GM10248 (cell line): Measurements from ENCODE around the gene ABCG4.

Experiments used
- CTCF ChIA-PET: fragments of 300-600 bp; sonication (Branson Sonifier 250); formaldehyde crosslinking; extraction: SDS; loops from one replicate; lab custom pipeline; 2021; ENCODE audit warnings: antibody characterized with exemption; lab: Yijun Ruan, JAX
- POLR2A ChIA-PET: fragments of 350-650 bp; sonication (Branson Sonifier 250); formaldehyde crosslinking; extraction: SDS; loops from one replicate; lab custom pipeline; 2020; ENCODE audit warnings: antibody characterized with exemption; lab: Yijun Ruan, JAX
- DNase-seq: peaks from one replicate; pipeline ENCODE4 v3.0.0; 2012; ENCODE audit errors: extremely low spot score
- CTCF ChIP-seq: IDR thresholded peaks from 2 replicates; pipeline ENCODE4 v1.5.1; 2012; ENCODE audit warnings: mild to moderate bottlenecking, low read depth; ENCODE audit errors: extremely low read depth, missing control alignments, control extremely low read depth

ABCG4 gene

DNA sequence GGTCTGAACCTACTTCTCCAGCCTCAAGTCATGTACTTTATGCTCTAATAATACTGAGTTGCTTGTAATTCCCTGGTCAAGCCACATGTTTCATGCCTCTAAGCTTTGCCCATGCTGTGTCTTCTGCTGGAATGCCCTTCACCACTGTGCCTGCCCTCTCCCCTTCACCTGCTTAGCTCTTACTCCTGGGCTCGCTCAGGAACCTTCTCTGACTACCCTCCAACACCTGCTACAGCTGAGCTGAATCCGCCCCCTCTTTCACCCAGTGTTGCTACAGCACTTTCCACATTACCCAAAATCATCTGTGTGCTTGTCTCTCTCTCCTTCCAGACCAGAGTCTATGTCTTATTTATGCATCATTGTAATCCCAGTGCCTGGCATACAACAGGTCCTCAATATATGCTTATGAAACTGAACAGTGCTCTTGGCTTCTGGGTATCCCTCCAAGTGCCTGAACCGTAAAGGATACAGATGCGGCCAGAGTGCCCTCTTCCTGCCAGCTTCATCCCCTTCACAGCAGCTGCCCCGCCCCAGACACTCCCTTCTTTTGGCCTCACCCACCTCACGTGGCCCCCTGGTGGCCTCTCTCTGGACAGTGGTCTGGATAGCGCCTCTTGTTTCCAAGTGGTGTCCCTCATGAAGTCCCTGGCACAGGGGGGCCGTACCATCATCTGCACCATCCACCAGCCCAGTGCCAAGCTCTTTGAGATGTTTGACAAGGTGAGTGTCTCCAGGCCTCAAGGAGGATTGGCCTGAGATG is 7.1 kb downstream of the ABCG4 start:
- POLR2A ChIA-PET, result no interaction called here
- no peak for DNase-seq
- CTCF ChIA-PET, result interaction anchor here (0.7 to 8.9 kb wide), 5 partner anchors 10 to 182 kb away, joined by 3 to 53 read pairs (median 45); partner anchors contain the start of gene NLRX1
- no peak for TF ChIP-seq CTCF

GRCh38 chr11:119156496-119156895 is 7.6 kb downstream of the ABCG4 start:
- DNase-seq, result no peak
- ChIA-PET POLR2A (interaction anchor here (0.6 kb wide), 1 partner anchor 71 kb away, joined by 4 read pairs; no protein-coding TSS in a partner anchor), CTCF (interaction anchor here (1.6 to 8.9 kb wide), 4 partner anchors 9 to 181 kb away, joined by 5 to 53 read pairs (median 46); partner anchors contain the start of gene NLRX1)
- no peak for TF ChIP-seq CTCF

DNA sequence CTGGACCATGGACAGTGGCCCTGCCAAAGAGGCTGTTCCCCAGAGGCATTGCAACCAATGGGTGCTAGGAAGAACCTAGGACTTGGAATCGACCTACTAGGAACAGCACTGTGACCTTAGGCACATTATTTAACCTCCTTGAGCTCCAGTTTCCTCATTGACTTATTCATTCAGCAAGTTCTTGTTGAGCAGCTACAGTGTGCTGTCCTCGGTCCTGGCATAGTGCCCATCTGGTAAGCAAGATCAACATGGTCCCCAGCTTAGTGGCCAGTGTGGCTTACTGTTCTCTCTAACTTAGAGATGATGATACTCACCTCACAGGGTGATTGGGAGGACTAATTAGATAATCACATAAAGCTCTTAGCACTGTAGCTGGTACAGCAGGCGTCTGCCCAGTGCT is 8.2 kb downstream of the ABCG4 start:
- DNase-seq, result no peak
- no peak for TF ChIP-seq CTCF
- CTCF ChIA-PET, result interaction anchor here (0.9 to 8.9 kb wide), 6 partner anchors 9 to 181 kb away, joined by 3 to 53 read pairs (median 25); partner anchors contain the start of gene NLRX1
- POLR2A ChIA-PET, result interaction anchor here (0.6 kb wide), 1 partner anchor 72 kb away, joined by 4 read pairs; no protein-coding TSS in a partner anchor

DNA sequence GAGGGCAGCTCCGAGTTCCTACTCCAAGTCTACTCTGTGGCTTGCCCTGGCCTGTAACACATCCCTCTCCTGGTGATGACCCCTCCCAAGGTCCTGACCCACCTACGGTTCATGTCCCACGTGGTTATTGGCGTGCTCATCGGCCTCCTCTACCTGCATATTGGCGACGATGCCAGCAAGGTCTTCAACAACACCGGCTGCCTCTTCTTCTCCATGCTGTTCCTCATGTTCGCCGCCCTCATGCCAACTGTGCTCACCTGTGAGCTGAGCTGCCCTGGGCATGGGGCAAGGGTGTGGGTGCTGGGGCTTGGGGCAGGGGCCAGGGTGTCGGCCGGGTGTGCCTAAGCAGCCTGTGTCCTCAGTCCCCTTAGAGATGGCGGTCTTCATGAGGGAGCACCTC is 9.6 kb downstream of the ABCG4 start:
- no peak for DNase-seq
- TF ChIP-seq CTCF, result no peak
- CTCF ChIA-PET, result interaction anchor here (1.0 to 8.9 kb wide), 4 partner anchors 12 to 39 kb away, joined by 3 to 53 read pairs (median 24); partner anchors contain the start of gene NLRX1
- POLR2A ChIA-PET, result no interaction called here

GRCh38 chr11:119160151-119160550 is 11.3 kb downstream of the ABCG4 start:
- POLR2A ChIA-PET, result no interaction called here
- no peak for TF ChIP-seq CTCF
- DNase-seq, result no peak
- CTCF ChIA-PET, result interaction anchor here (0.9 to 2.4 kb wide), 7 partner anchors 8 to 178 kb away, joined by 3 to 18 read pairs (median 6); partner anchors contain the start of gene NLRX1

- ChIA-PET CTCF (no interaction called here), POLR2A (no interaction called here)
- TF ChIP-seq CTCF, result no peak
- no peak for DNase-seq
Observed at GRCh38 chr11:119161871-119162270, 13.0 kb downstream of the ABCG4 start.
